Measurements from ENCODE around the gene LPAR1.

Gene LPAR1

DNA sequence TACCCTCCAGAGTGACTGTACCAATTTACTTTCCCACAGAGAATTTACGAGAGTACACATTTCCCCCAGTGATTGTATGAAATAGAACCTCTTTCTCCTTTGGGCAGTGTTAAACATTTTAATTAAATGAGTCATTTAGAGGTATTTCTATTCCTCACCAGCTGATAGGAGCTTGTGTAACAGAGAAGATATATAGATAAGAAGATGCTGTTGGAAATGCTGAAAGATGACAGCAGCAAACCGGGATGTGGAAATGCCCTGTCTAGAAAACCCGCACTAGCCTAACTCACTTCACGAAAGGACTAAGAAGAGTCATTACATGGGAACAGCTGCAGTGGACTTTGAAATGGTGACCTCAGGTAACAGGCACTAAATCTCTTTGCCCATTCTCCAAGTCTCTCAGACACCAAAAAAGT lies 68.3 kb downstream of the LPAR1 start:
- TF ChIP-seq, protein P1, sequence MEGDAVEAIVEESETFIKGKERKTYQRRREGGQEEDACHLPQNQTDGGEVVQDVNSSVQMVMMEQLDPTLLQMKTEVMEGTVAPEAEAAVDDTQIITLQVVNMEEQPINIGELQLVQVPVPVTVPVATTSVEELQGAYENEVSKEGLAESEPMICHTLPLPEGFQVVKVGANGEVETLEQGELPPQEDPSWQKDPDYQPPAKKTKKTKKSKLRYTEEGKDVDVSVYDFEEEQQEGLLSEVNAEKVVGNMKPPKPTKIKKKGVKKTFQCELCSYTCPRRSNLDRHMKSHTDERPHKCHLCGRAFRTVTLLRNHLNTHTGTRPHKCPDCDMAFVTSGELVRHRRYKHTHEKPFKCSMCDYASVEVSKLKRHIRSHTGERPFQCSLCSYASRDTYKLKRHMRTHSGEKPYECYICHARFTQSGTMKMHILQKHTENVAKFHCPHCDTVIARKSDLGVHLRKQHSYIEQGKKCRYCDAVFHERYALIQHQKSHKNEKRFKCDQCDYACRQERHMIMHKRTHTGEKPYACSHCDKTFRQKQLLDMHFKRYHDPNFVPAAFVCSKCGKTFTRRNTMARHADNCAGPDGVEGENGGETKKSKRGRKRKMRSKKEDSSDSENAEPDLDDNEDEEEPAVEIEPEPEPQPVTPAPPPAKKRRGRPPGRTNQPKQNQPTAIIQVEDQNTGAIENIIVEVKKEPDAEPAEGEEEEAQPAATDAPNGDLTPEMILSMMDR (IDR thresholded peaks at IDR 0.05) = no peak

DNA sequence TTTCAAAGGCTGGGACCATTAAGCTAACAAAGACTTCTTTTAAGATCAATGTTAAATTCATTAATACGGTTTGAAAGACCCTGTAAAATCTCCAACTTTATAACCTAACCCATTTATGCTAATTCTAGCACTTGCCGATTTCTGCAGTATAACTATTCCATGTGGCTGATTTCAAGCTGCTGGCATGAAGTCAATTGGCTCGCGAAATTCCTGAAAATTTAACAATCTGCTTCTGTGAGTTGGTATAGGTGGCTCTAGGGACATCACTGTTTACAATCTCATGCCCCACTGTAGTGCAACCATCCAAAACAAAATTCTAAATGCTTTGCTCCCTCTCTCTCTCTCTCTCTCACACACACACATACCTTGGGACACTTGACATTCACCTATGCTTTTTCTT lies 70.2 kb downstream of the LPAR1 start:
- TF ChIP-seq, protein P1 (IDR thresholded peaks at IDR 0.05) = no peak

DNA sequence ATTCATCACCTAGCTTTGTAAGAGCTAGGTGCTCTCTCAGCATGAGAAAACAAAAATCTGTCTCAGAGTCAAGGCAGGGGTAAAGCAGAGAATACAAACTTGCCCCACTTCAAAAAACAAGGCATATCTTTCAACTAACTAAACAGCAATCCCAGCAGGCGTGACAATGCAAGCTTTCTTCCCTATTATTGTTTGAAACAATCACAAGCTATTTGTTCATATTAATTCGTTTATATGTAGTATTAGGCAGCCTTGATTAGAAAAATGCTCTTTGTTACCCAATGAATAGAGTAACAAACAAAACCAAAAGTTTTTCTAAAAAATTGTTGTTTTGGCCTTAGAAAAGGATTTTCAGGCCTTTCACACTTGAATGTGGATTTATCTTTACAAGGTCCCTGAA lies 71.1 kb downstream of the LPAR1 start:
- TF ChIP-seq, protein P1 (IDR thresholded peaks at IDR 0.05) = no peak

DNA sequence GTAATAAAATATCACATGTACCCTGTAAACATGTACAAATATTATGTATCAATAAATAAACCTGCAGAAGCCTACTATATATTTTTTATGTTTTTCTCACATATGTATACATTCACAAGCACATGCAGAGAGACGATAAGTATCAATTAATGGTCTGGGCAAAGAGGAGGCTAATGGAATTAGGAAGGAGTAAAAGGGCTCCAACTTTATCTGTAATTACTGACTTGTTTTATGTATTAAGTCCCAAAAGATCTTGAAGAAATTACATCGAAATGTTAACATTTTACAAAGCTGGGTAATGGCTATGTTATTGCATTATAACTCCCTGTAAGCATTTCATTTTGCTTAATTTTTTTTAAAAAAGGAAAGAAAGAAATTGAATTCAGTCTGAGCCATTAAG lies 78.0 kb downstream of the LPAR1 start:
- TF ChIP-seq, protein P1 (IDR thresholded peaks at IDR 0.05) = no peak

DNA sequence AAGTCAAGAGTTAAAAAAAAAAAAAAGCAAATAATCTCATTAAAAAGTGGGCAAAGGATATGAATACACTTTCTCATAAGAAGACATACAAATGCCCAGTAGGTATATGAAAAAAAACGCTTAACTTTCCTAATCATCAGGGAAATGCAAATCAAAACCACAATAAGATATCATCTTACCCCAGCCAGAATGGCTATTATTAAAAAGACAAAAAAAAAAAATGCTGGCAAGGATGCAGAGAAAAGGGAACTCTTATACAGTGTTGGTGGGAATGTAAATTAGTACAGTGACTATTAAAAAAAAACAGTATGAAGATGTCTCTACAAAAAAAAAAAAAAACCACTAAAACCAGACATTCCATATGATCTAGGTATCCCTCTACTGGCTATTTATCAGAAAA lies 79.4 kb downstream of the LPAR1 start:
- TF ChIP-seq, protein P1 (IDR thresholded peaks at IDR 0.05) = no peak

DNA sequence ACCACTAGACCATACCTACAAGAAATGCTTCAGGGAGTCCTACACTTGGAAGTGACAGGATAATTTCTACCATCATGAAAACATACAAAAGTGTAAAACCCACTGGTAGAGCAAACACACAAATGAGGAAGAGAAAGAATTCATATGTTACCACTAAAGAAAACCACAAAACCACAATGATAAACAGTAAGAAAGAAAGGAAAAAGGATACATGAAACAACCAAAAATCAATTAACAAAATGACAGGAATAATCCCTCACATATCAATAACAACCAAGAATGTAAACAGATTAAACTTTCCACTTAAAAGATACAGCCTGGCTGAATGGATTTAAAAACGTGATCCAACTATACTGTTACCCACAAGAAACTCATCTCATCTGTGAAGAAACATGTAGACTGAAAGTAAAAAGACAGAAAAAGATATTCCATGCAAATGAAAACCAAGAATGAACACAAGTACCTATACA lies 83.4 kb downstream of the LPAR1 start:
- TF ChIP-seq, protein P1 (IDR thresholded peaks at IDR 0.05) = no peak

DNA sequence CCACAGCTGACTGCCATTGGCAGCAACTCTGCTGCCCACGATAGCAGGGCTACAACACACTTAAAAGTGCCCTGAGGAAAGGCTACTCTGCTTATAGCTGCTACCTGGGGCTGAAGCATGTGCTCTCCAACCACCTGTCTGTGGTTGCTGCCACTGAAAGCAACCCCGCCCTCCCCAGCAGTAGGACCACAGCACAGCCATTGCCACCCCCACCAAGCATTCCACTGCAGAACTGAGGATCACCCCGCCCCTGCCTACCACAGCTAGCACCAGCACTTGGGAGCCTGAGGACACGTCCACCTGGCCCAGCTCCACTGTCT lies 85.8 kb downstream of the LPAR1 start:
- TF ChIP-seq, protein P1 (IDR thresholded peaks at IDR 0.05) = no peak

DNA sequence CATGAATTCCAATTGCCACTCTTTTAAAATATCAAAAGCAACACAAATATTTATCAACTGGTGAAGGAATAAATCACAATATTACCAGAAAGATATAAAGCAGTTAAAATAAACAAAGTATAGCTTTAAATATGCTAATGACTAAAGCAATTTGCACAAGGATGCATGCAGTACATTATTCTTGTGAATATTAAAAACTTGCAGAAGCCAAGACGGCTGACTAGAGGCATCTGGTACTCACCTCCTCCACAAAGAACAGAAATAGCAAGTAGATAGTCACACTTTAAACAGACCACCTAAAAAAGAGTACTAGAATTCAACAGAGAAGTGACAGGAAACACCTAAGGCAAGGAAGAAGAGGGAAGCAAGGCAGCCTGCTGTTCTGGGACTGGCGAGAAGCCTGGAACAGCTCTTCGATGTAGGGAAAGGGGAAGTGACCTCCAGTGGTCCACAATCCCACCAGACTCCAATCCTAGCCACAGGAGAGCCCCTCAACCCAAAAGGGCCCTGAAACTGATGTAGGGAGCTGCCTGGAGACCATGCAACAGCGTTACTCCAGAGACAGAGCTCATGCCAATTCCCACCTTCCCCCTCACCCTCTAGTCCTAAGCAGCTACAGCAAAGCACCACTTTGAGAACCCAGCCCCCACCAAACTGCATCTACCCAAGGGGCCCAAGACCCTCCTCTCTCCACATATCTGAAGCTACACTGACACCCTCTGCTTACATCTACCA lies 86.3 kb downstream of the LPAR1 start:
- TF ChIP-seq, protein P1 (IDR thresholded peaks at IDR 0.05) = no peak

Measured in LNCAP (cell line).